ENCODE data around the gene MELK.

- TF ChIP-seq, protein P1, sequence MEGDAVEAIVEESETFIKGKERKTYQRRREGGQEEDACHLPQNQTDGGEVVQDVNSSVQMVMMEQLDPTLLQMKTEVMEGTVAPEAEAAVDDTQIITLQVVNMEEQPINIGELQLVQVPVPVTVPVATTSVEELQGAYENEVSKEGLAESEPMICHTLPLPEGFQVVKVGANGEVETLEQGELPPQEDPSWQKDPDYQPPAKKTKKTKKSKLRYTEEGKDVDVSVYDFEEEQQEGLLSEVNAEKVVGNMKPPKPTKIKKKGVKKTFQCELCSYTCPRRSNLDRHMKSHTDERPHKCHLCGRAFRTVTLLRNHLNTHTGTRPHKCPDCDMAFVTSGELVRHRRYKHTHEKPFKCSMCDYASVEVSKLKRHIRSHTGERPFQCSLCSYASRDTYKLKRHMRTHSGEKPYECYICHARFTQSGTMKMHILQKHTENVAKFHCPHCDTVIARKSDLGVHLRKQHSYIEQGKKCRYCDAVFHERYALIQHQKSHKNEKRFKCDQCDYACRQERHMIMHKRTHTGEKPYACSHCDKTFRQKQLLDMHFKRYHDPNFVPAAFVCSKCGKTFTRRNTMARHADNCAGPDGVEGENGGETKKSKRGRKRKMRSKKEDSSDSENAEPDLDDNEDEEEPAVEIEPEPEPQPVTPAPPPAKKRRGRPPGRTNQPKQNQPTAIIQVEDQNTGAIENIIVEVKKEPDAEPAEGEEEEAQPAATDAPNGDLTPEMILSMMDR (IDR thresholded peaks at IDR 0.05): no peak
- no peak for TF ChIP-seq POLR2A (IDR thresholded peaks at IDR 0.05)
Observed at GRCh38 chr9:36571333-36571732, 1.4 kb upstream of the MELK start.

Measured in prostate gland (tissue), 2 donors.